GOT3 (cell line): ENCODE data around the gene BRINP1.

Experiments used
- DNase-seq: peaks from one replicate; lab custom pipeline; 2025; ENCODE audit warnings: mixed read lengths; lab: John Stamatoyannopoulos, UW

Gene BRINP1

GRCh38 chr9:119368681-119369581 is at the start of gene BRINP1:
Gene BRINP1, minus strand, starts transcription at chr9:119369435. Its CDS starts 56,080 bp downstream, at chr9:119313355.
- no peak for DNase-seq

GRCh38 chr9:119418721-119419120 is 49.5 kb upstream of the BRINP1 start:
- DNase-seq, result no peak

- DNase-seq, result no peak
These were observed 47.6 kb upstream of the BRINP1 start for GRCh38 chr9:119416793-119417192.

- DNase-seq, result no peak
These were observed 43.2 kb upstream of the BRINP1 start for GRCh38 chr9:119412399-119412798.

- no peak for DNase-seq
These were observed 40.3 kb upstream of the BRINP1 start for GRCh38 chr9:119409552-119409951.

DNA sequence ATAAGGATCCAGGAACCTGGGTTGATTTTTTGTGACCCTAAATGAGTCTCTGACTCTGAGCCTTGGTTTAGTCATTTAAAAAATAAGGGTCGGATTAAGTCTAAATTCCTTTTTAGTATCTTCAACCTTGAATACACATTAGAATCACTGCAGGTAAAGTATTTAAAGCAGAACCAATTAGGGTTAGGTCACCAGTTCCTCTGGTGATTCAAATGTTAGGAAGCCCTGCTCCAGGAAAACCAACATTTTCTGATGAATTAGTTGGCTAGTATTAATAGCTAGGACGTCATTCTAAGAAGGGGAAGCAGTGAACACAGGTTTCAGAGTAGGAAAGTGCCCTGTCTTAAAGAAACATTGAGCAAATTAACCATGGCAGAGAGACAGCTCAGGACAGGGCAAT is 31.4 kb upstream of the BRINP1 start:
- no peak for DNase-seq

DNA sequence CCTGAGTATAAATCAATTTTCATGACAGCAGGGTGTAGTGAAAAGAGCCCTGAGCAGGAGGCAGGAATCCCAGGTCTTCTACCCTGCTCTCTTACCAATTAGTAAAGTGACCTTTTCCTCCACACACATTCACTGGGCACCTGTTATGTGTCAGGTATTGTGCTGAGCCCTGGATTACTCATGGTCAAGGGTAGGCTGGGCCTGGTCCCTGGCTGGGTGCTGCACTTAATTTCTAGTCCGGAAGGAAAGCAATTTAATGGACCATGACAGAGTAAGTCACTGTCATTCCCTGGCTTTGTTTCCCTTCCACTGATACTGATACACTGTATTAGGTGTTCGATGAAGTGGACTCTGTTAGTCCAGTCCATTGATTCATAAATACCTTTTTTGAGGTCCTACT is 29.1 kb upstream of the BRINP1 start:
- DNase-seq, result no peak

- DNase-seq, result no peak
These were observed 22.6 kb upstream of the BRINP1 start for GRCh38 chr9:119391878-119392277.

DNA sequence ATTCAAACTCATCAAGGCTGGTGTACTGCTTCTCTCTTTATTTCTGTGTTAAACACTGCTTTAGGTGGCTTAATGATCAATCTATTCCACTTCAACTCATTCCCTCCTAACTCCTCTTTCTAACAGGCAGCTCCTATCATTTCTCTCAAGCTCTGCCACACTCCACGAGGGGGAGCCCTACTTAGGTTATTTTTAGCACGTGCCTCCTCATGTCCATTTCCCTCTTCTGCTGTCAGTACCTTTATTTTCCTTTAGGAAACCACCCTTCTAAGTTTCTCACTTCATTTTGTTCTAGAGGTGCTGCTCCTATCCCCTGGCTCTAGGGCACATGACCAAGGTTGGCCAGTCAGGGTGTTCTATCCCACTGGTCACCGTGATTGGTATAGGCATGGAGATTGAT is 6.7 kb upstream of the BRINP1 start:
- DNase-seq, result no peak

DNA sequence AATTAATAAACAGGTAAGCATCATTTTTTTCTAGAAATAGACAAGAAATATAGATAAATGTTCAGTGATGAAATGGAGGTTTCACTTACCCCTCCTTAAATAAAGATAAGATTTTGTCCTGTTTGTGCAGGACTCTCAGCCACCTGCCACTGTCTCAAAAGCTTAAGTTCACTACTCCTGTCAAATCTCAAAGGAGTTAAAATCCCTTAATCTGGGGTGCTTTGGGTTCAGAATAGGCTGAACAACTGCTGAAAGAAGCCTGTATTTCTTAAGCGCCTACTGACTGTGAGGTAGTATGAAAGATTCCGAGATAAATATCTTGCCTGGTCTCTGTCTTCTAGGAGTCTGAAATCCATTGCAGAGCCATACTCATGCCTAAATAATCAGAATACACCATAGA is 3.7 kb upstream of the BRINP1 start:
- no peak for DNase-seq

GRCh38 chr9:119370816-119371215 is 1.6 kb upstream of the BRINP1 start:
- no peak for DNase-seq

DNA sequence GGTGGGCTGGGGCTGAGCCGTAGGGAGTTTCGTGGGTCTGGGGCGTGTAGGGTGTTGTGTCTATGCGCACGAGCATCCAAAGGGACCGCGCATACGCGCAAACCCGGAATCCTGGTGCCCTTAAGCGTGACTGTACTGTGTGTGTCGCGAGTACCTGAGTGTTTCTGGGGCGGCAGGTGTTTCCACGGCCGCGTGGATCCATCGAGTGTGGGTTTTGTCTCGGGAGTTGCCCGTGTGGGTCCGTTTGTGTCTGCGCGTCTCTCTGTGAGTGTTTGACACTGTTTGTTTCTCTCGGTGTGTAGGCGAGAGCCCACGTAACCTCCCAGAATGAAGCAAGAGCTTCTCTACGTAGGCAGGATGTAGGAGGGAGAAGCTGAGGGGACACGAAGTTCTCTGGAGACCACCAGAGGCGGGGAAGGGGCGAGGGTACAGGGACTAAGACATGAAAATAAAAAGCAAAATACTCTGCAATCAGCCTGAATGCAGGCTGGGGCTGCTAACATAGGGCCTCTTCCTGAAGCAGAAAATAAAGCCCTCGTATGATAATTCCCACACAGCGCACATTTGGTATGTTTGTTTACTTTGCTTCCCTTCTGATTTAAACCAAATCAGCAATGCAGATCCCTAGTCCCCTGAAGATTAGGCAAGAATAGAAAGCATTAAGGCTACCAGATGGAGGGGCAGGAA is 588 bp upstream of the BRINP1 start:
- DNase-seq, result no peak

DNA sequence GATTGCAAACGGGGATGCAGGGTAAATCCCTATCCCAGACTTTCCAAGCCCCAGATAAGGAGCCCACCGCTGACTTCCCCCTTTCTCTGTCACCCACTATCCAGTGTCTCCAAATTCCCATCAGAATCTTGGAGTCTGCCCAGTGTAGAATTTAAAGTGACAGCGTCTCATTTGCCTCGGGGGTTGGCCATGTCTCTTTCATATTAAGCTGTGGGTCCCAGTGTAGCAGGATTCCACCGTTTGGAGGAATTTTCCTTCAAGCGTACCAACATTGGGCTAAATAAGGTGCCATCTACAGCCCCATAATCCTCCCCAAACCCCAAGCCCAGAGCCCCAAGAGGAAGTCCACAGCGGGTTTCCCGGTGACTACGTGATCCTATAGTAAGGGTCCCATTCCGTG is 1.1 kb downstream of the BRINP1 start:
- no peak for DNase-seq

GRCh38 chr9:119367683-119368075 is 1.6 kb downstream of the BRINP1 start:
- DNase-seq, result no peak

DNA sequence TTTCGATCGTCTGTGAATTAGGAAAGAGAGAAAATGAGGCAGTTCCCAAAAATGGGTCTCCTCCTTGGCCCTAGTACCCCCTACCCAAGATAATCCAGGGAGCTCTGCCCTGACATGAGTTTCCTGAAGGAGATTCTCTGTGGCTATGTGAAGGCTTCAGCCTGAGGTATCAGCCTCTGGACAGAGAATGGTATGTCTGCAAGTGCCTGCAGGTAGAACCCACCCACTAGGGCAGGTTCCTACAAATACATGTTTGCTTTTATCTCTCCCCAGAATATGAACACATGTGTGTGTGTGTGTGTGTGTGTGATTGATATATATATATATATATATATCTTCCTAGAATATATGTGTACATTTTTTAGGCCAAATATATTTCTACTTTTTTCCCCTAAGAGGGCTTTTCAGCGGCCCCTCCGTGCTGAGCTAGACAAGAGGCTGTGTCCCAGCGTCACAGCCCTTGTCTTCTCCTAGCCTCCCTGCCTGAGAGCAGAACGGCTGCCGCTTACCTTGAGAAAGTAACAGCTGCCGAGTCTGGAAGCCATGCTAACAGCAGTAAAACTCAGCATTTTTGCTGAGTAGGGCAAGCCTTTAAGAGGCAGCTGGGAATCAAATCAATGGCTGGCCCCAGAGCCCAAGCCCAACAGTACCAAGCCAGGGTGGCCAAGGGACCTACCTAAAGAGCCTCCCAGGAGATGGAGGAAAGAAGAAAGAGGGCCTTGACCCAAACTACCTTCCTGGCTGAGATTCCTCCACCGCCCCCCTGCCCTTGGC is 2.1 kb downstream of the BRINP1 start:
- no peak for DNase-seq

- DNase-seq, result no peak
These were observed 3.8 kb downstream of the BRINP1 start for GRCh38 chr9:119365291-119366027.

DNA sequence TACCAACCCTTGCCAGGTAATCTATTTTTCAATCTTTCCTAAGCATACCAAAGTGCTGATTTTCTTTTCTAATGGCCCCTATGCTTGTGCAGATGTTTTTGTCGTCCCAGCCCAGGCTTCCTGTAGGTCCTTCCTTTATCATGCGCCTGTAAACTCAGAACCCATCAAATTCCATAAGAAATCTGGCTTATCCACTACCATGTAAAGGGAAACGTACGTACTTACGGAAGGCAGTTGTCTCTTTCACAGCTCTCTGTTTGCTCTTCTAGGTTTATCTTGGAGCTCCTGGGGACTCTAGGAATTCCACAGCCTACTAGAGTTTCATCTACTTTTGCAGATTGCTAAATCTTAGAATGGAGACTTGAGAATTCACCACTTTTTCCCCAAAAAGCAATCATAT is 9.0 kb downstream of the BRINP1 start:
- DNase-seq, result no peak

DNA sequence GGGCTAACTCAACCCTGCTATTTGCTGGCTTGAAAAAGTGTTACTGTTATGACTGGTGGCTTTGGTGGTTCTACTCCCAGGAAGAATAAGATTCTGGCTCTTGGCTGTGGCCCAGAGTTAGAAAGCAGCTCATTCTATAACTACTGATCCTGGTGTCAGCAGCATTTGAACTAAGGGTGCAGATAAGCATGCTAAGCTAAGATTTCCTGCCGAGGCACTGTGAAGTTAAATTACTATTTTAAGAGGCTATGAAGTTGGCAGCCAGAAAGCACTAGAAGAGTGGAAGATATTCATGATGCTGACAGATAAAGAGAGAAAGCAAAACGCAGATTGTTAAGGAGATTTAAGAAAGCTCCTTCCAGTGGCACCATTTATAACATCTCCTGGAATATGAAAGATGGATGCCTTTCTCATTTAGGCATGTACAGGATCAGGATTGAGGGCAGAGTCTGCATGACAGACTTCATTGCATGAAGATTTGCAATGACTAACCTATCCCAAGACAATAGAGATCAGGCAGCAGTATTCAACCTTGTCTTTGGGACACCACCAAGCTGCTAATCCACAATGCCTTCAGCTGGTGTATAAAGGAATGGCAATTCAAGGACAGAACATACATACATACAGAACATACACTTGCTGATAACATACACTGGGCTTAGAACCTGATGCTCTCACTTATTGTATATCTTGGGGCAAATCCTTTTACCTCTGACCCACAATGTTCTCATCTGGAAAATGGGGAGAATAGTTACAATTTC is 11.7 kb downstream of the BRINP1 start:
- no peak for DNase-seq

DNA sequence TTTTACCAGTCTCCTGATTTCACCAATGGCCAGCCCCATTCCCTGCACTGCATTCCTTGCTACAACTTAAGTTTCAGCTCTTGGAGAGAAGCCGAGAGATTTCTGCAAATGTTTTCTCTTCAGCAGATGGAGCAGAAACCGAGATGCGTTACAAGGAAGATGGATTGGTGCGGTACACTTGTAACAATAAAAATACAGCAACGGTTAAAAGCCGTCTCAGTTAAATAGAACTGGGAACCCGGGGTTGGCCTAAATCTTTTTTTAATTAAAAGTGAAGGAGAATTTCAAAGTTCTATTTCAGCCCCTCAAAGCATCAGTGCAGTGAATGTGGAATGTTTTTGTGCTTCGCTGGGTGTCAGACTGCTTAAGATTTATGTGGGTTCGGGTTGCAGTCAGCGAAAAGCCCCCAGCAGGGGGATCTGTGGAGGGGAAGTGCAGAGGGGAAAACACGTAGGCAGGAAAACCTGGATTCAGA is 19.8 kb downstream of the BRINP1 start:
- DNase-seq, result no peak

- DNase-seq, result no peak
These were observed 25.9 kb downstream of the BRINP1 start for GRCh38 chr9:119343059-119343990.
